ENCODE results near the gene ELMO1.

ELMO1 gene

DNA sequence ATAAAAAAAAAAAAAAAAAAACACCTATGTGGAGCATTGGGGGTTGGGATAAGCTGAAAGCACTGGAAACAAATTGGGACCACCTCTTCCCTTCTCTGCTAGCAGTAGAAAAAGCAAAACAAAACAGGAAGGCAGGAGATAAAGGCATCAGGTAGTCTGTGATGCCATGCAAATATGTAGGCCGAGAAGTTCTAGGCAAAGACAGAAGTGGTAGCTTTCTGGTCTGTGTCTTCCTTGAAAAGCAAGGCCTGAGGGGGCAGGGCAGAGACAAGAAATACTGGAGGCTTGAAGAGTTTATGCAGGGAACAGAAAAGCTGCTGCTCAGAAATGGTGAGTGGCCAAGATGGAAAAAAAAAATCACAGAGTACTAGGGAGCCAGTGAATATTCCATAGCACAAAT, 111.1 kb downstream of the ELMO1 start:
- no peak for TF ChIP-seq CTCF (IDR thresholded peaks at IDR 0.05; ENCODE audit: control extremely low read depth, extremely low read depth, low read depth, missing control alignments)
- ChIA-PET CTCF (interaction anchor here (1.6 to 6.5 kb wide), 2 partner anchors 15 to 53 kb away, joined by 6 to 55 read pairs; no protein-coding TSS in a partner anchor), POLR2A (interaction anchor here (0.7 kb wide), 2 partner anchors 9 to 17 kb away, joined by 4 read pairs; no protein-coding TSS in a partner anchor)
- no peak for DNase-seq (ENCODE audit: extremely low spot score)

- POLR2A ChIA-PET = no interaction called here
- CTCF ChIA-PET = interaction anchor here (0.6 to 3.8 kb wide), 5 partner anchors 12 to 773 kb away, joined by 3 to 38 read pairs (median 4); no protein-coding TSS in a partner anchor
- DNase-seq (ENCODE audit: extremely low spot score) = peak; percentile 77
- TF ChIP-seq CTCF (IDR thresholded peaks at IDR 0.05; ENCODE audit: control extremely low read depth, extremely low read depth, low read depth, missing control alignments) = no peak
Measured at GRCh38 chr7:37336259-37336658, 112.4 kb downstream of the ELMO1 start.

DNA sequence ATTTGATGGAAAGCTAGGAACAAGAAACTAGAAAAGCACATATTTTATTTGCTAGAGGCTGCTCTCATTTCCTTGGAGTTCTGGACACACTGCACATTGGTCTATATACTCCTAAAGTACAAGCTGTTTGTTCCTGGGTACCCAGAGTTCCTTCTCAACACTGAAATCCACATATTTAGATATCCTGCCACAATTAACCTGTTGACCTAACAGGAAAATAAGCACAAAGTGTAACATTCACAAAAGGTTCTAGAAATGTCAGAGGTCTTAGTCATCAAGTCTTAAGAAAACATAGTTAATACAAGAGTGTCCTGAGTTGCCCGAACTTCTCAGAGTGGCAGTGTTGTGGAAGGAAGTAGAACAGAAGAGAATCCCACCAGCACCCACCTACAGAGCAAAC, 115.6 kb downstream of the ELMO1 start:
- no peak for DNase-seq (ENCODE audit: extremely low spot score)
- ChIA-PET POLR2A (no interaction called here), CTCF (interaction anchor here (0.8 to 4.3 kb wide), 6 partner anchors 10 to 132 kb away, joined by 3 to 38 read pairs (median 4); no protein-coding TSS in a partner anchor)
- no peak for TF ChIP-seq CTCF (IDR thresholded peaks at IDR 0.05; ENCODE audit: control extremely low read depth, extremely low read depth, low read depth, missing control alignments)

DNA sequence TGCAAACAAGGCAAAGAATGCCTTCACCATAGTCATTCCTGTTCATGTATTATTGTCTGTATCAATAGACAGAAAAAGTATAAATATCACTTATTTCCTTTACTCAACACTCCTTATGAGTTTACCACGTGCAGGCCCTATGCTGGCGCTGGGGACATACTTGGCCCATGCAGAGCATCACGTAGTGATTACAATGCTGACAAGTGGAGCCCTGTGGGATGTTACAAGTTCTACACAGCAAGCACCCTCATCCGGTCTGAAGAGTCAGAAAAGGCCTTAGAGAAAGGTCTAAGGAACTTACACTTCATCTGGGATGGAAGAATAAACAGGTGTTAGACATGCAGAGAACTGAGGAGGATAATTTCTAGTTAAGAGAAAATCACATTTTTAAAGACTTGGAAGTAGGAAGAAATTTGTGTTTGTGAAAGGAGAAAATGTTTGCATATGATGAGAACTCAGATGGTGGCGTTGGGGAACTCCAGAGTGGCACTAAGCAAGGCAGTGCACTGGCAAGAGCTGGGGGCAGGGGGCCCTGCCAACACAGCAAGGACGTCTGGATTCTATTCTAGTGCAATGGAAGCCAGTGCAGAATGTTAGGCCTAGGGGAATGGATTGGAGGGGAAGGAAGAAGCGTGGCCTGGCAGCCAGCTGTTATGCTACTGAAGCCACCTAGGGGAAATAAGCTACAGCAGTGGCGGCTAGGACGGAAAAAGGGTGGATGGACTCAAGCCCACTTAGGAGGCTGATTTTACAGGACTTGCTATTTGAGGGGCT, 116.2 kb downstream of the ELMO1 start:
- no peak for TF ChIP-seq CTCF (IDR thresholded peaks at IDR 0.05; ENCODE audit: control extremely low read depth, extremely low read depth, low read depth, missing control alignments)
- CTCF ChIA-PET = interaction anchor here (1.9 to 4.3 kb wide), 3 partner anchors 9 to 20 kb away, joined by 5 to 38 read pairs (median 27); no protein-coding TSS in a partner anchor
- no peak for DNase-seq (ENCODE audit: extremely low spot score)

DNA sequence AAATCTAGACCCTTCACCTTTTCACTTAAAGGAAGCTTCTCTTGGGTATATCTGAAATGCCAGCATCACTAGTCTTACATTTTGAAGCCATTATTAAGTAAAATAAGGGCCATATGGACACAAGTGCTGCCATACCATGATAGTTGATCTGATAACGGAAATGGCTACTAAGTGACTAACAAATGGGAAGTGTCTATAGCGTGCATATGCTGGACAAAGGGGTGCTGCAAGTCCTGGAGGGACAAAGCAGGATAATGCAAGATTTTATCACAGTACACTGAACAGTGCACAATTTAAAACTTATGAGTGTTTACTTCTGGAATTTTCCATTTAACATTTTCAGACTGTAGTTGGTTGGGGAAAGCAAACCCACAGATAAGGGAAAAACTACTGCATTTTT, 117.9 kb downstream of the ELMO1 start:
- no peak for DNase-seq (ENCODE audit: extremely low spot score)
- ChIA-PET POLR2A (interaction anchor here (0.7 kb wide), 1 partner anchor 110 kb away, joined by 3 read pairs; no protein-coding TSS in a partner anchor), CTCF (no interaction called here)
- no peak for TF ChIP-seq CTCF (IDR thresholded peaks at IDR 0.05; ENCODE audit: control extremely low read depth, extremely low read depth, low read depth, missing control alignments)

More for the DNA sequence above, 116.2 kb downstream of the ELMO1 start:
- POLR2A ChIA-PET = no interaction called here

DNA sequence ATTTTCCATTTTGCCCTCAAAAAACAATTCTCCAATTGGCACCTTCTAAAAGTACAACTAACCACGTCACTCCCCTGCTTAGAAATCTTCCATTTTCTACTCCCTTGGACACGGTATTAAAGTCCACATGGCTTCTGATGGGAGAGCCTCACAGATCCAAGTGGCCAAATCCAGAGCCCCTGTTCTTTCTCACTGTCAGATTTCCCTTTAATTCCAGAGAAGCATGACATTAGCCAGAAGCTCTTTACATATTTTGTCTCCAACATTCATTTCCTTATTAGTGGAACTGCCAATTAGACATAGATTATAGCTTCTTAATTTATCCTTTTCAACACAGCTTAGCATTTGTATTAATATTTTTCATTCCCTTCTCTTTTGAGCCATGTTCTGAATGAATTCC, 118.7 kb downstream of the ELMO1 start:
- no peak for DNase-seq (ENCODE audit: extremely low spot score)
- TF ChIP-seq CTCF (IDR thresholded peaks at IDR 0.05; ENCODE audit: control extremely low read depth, extremely low read depth, low read depth, missing control alignments) = no peak
- ChIA-PET CTCF (no interaction called here), POLR2A (no interaction called here)
